K562 (cell line): Measurements from ENCODE around the gene MAPKAPK2. TPM values are rescaled to one million over a fixed set of nuclear protein-coding genes. Genes with fewer than 3 reads are reported as not detected.

Source experiments
- ATAC-seq: fragments of 200-7000 bp; cut with Tn5 transposase; 3 replicates; pipeline ENCODE4 v1.9.1; 2020; ENCODE audit warnings: moderate library complexity
- BruUV-seq: library from RNA; stranded (reverse); fragments of 400-500 nt; replicated peaks from 2 replicates; lab custom pipeline; 2021; lab: Mats Ljungman, UMichigan
- CTCF ChIA-PET: fragments of 300-600 bp; formaldehyde crosslinking; extraction: SDS; loops from one replicate; lab custom pipeline; 2021; ENCODE audit warnings: low intra/inter-chr PET ratio; lab: Yijun Ruan, JAX
- POLR2A ChIA-PET: fragments of 300-600, 350-650 bp; sonication (Branson Sonifier 250); formaldehyde crosslinking; extraction: SDS; loops from one replicate; lab custom pipeline; 2021; ENCODE audit warnings: antibody characterized with exemption, inconsistent platforms; lab: Yijun Ruan, JAX
- DNase-seq, 4 experiments: peaks; one replicate each; pipeline versions ENCODE4 v3.0.0 to v3.0.0-alpha.2; 2011 to 2018; ENCODE audit warnings: low spot score in 3 of 4, mixed read lengths in 3 of 4; ENCODE audit errors: extremely low read depth in 1 of 4
- FAIRE-seq: peaks from 2 replicates; lab custom pipeline; 2011; peaks lifted over from hg19 to GRCh38; lab: Jason Lieb, UNC
- H2AFZ ChIP-seq: 2 replicates; pipeline ENCODE4 v1.6.0; 2011; ENCODE audit warnings: low read depth, low read length, control low read depth, inconsistent platforms
- H3K27ac ChIP-seq: fragments of 200-600 bp; 3 replicates; pipeline ENCODE4 v1.8.0; 2011; ENCODE audit warnings: low read depth, mild to moderate bottlenecking, control low read depth, inconsistent platforms, low read length, moderate library complexity, mixed read lengths; ENCODE audit errors: extremely low read depth
- H3K27me3 ChIP-seq, 2 experiments: fragments of 300-600 bp in 1 of 2; 2 replicates in 1 of 2; 3 replicates in 1 of 2; pipeline versions ENCODE4 v1.6.0 to v1.8.0; 2011; ENCODE audit warnings: inconsistent platforms in 2 of 2, low read length in 2 of 2, mild to moderate bottlenecking in 1 of 2, mixed read lengths in 1 of 2, moderate library complexity in 1 of 2; ENCODE audit not compliant: control insufficient read depth in 2 of 2, insufficient read depth in 2 of 2
- H3K36me3 ChIP-seq: fragments of 300-600 bp; 3 replicates; pipeline ENCODE4 v1.8.0; 2011; ENCODE audit warnings: mild to moderate bottlenecking, low read length, inconsistent platforms; ENCODE audit not compliant: control insufficient read depth, insufficient read depth
- H3K4me1 ChIP-seq, 2 experiments: fragments of 200-600 bp in 1 of 2; replicated peaks in 1 of 2; 2 replicates in 1 of 2; 3 replicates in 1 of 2; pipeline versions ENCODE4 v1.5.1 to v1.8.0; 2011; ENCODE audit warnings: inconsistent platforms in 2 of 2, low read length in 2 of 2, mild to moderate bottlenecking in 1 of 2, mixed read lengths in 1 of 2, moderate library complexity in 1 of 2; ENCODE audit not compliant: control insufficient read depth in 2 of 2, insufficient read depth in 2 of 2
- H3K4me2 ChIP-seq: 2 replicates; pipeline ENCODE4 v1.6.1; 2011; ENCODE audit warnings: low read length, control low read depth, inconsistent platforms, mixed read lengths; ENCODE audit not compliant: insufficient read depth
- H3K4me3 ChIP-seq: fragments of 200-600 bp; sonication (generic), shearing (Covaris generic); 2 replicates; pipeline ENCODE4 v1.5.1; 2016; ENCODE audit warnings: control low read depth, inconsistent platforms
- H3K79me2 ChIP-seq: fragments of 200-600 bp; 3 replicates; pipeline ENCODE4 v1.8.0; 2011; ENCODE audit warnings: low read length, inconsistent platforms; ENCODE audit not compliant: control insufficient read depth, insufficient read depth
- H3K9ac ChIP-seq, 2 experiments: 2 replicates each; pipeline versions ENCODE4 v1.6.0 to v1.6.1; 2011; ENCODE audit warnings: low read depth in 2 of 2, low read length in 2 of 2, control low read depth in 1 of 2, inconsistent platforms in 1 of 2, mild to moderate bottlenecking in 1 of 2, mixed read lengths in 1 of 2; ENCODE audit not compliant: insufficient read depth in 1 of 2
- H3K9me1 ChIP-seq: one replicate; pipeline ENCODE4 v1.6.0; 2011; ENCODE audit warnings: inconsistent platforms, mild to moderate bottlenecking, low read length, moderate library complexity; ENCODE audit not compliant: control insufficient read depth, insufficient read depth
- H3K9me3 ChIP-seq: replicated peaks from 2 replicates; pipeline ENCODE4 v1.5.1; 2011; ENCODE audit warnings: low read depth, low read length, inconsistent platforms; ENCODE audit not compliant: control insufficient read depth, insufficient read depth
- H4K20me1 ChIP-seq: replicated peaks from 2 replicates; pipeline ENCODE4 v1.6.1; 2011; ENCODE audit warnings: low read length, inconsistent platforms, mixed read lengths; ENCODE audit not compliant: control insufficient read depth, insufficient read depth
- C11orf30 ChIP-seq: fragments of 450-650 bp; IDR thresholded peaks from 2 replicates; pipeline ENCODE4 v1.6.1; 2016; ENCODE audit warnings: low read depth, mild to moderate bottlenecking
- CREBBP ChIP-seq: IDR thresholded peaks from one replicate; pipeline ENCODE4 v1.6.1; 2012; ENCODE audit warnings: low read depth, mild to moderate bottlenecking, control low read depth, inconsistent platforms, low read length
- MTA3 ChIP-seq: fragments of 450-650 bp; formaldehyde crosslinking; IDR thresholded peaks from 2 replicates; pipeline ENCODE4 v1.6.1; 2017; ENCODE audit warnings: mild to moderate bottlenecking, borderline replicate concordance
- NR2C2 ChIP-seq, 2 experiments: fragments of 200-800 bp in 1 of 2; sonication (Bioruptor generic) in 1 of 2; sonication (generic) in 1 of 2; formaldehyde crosslinking in 1 of 2; IDR thresholded peaks; 2 replicates each; pipeline versions ENCODE4 v1.6.1 to v1.8.0; 2016 to 2022; ENCODE audit warnings: mild to moderate bottlenecking in 1 of 2, missing compliant biosample characterization in 1 of 2, missing genetic modification characterization in 1 of 2, missing genetic modification reagents in 1 of 2
- PHF8 ChIP-seq: fragments of 200-600 bp; sonication (generic); IDR thresholded peaks from 2 replicates; pipeline ENCODE4 v1.6.1; 2012; ENCODE audit warnings: mixed run types, mild to moderate bottlenecking, inconsistent platforms, low read length, moderate library complexity, borderline replicate concordance
- POLR2AphosphoS5 ChIP-seq: IDR thresholded peaks from 2 replicates; pipeline ENCODE4 v1.6.1; 2011; ENCODE audit warnings: mild to moderate bottlenecking, low read depth, low read length, moderate library complexity; ENCODE audit not compliant: control insufficient read depth, insufficient read depth
- RCOR1 ChIP-seq, 2 experiments: IDR thresholded peaks; 2 replicates each; pipeline ENCODE4 v1.6.1; 2012; ENCODE audit warnings: low read depth in 2 of 2, low read length in 2 of 2, borderline replicate concordance in 1 of 2, improper control_type of control experiment in 1 of 2
- SREBF1 ChIP-seq: fragments of 150-350 bp; IDR thresholded peaks from 2 replicates; pipeline ENCODE4 v1.6.1; 2014; ENCODE audit warnings: antibody characterized with exemption, low read depth, low read length, borderline replicate concordance
- TEAD4 ChIP-seq, 2 experiments: sonication (generic) in 1 of 2; formaldehyde crosslinking in 1 of 2; IDR thresholded peaks; 2 replicates each; pipeline versions ENCODE4 v1.6.1 to v1.8.0; 2012 to 2022; ENCODE audit warnings: borderline replicate concordance in 1 of 2, inconsistent platforms in 1 of 2, low read length in 1 of 2, mild to moderate bottlenecking in 1 of 2, missing genetic modification reagents in 1 of 2
- ZNF263 ChIP-seq: sonication (generic); formaldehyde crosslinking; IDR thresholded peaks from 2 replicates; pipeline ENCODE4 v1.8.0; 2022; ENCODE audit warnings: mild to moderate bottlenecking, missing genetic modification reagents, borderline replicate concordance
- ZNF347 ChIP-seq: fragments of 450-650 bp; formaldehyde crosslinking; IDR thresholded peaks from 2 replicates; pipeline ENCODE4 v1.4.0; 2020; ENCODE audit warnings: low read depth, mild to moderate bottlenecking, moderate library complexity
- ZNF778 ChIP-seq: fragments of 450-650 bp; formaldehyde crosslinking; IDR thresholded peaks from 2 replicates; pipeline ENCODE4 v1.4.0; 2020; ENCODE audit warnings: mild to moderate bottlenecking, moderate library complexity
- WGBS: fragments of 100-300 bp; shearing (Covaris generic); methylation state at CpG from one replicate; pipeline ENCODE4 v1.1.6; 2016; ENCODE audit warnings: low coverage, mixed read lengths; ENCODE audit not compliant: insufficient coverage; ENCODE audit errors: missing lambda C conversion rate; 5-methylcytosine and 5-hydroxymethylcytosine counted together
- in situ Hi-C: fragments of 300-500 bp; cut with MboI; formaldehyde crosslinking; loops from 4 replicates; pipeline ENCODE4 v1.15.0; 2018; ENCODE audit warnings: inconsistent platforms, mixed read lengths
- intact Hi-C: fragments of 100-400 bp; cut with micrococcal nuclease; formaldehyde crosslinking; loops from 2 replicates; pipeline ENCODE4 v1.14.2; 2022
- polyA plus RNA-seq, 8 experiments: library from polyadenylated mRNA; depleted of rRNA in 4 of 8; stranded (reverse) in 5 of 8; unstranded in 3 of 8; fragments of >200 nt; fragmentation: Nextera tagmentation in 2 of 8; fragmentation: Illumina TruSeq in 1 of 8; extraction: Ambion mirVana in 2 of 8; extraction: Trizol in 1 of 8; gene quantifications; 2 replicates each; pipeline versions ENCODE4 v1.2.1 to v1.2.3, GENCODE V29; 2011 to 2014; ENCODE audit warnings: inconsistent platforms in 1 of 8, missing spikeins in 1 of 8
- total RNA-seq, 7 experiments: library from RNA; depleted of rRNA in 6 of 7; stranded (reverse); fragments of >200 nt in 6 of 7; fragmentation: Illumina TruSeq in 2 of 7; extraction: Trizol in 2 of 7; gene quantifications; 2 replicates each; pipeline versions ENCODE4 v1.2.1 to v1.2.3, GENCODE V29; 2011 to 2021; ENCODE audit warnings: low replicate concordance in 1 of 7
- TF ChIP-seq, protein P1 (sequence below): fragments of 450-650 bp; IDR thresholded peaks from 2 replicates; pipeline ENCODE4 v1.6.1; 2016
- TF ChIP-seq, protein P2 (sequence below): fragments of 250-450 bp; sonication (Bioruptor Pico); IDR thresholded peaks from 2 replicates; pipeline ENCODE4 v1.5.0; 2020; ENCODE audit warnings: mild to moderate bottlenecking
- TF ChIP-seq, protein P3 (sequence below): sonication (generic); formaldehyde crosslinking; IDR thresholded peaks from 2 replicates; pipeline ENCODE4 v1.5.0; 2020; ENCODE audit warnings: missing genetic modification reagents

The MAPKAPK2 gene
- total and polyA plus RNA-seq, 9 of the 15 experiments (the other 6 are each of a cell fraction or from before 2014, with no cell fraction given): 0.63 to 94.2 (median 52.1) TPM

DNA sequence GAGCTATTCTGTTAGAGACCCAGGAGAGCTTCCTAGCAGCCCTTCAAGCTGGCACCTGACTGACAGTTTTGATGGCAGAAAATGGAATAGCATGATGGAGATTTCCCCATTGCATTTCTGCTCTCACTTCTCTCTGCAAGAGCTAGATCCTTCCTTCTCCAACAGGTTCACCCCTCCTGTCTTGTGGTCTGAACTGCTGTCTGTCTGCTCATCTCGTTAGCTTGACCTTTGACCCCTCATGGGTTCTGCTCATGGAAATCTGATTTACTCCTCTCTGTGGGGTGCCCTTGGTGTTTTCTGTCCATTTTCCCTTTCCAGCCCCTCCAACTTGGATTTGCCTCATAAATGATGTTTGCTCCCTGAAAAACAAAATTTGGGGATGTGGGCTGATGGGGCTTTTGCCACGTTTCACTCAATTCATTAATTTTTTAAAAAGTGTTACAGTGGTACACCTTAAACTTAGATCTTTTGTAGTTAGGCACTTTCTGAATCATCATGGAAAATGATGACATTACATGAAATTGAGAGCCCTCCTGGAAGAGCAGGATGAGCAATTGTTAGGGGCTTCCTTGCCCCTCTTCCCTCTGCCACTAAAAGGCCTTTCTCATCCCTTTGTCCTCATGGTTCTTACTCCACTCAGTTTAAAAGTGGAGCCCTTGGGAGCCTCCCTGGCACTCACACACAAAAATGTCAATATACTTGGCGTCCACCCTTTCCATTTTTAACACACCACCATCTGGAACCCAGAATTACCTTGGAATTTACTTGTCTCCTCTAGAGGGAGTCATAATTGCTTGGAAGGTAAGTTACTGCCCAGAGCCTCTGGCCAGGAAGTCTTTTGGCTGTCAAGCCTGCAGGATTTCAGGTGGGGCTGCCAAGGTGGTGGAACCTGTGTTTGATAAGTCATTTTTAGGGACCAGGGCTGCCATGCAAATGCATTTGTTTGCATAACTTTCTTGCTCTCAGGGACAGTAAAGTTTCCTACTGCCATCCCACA lies 54.0 kb downstream of the MAPKAPK2 start:
- POLR2A ChIA-PET: interaction anchor here (0.6 to 1.6 kb wide), 5 partner anchors 10 to 106 kb away, joined by 3 to 6 read pairs (median 3); no protein-coding TSS in a partner anchor
- Histone ChIP-seq H3K27me3 (peaks cover 21 to 23% of the 10 kb centered on the region in 2 experiments), H3K4me3 (no peak overlapping the region), H3K9ac (no peak overlapping the region), H3K27ac (no peak overlapping the region), H3K4me2 (no peak overlapping the region), H3K9me1 (peaks cover 13% of the 10 kb centered on the region), H3K79me2 (no peaks in the 10 kb centered on the region), H2AFZ (no peak overlapping the region), H4K20me1 (peaks cover 36% of the 10 kb centered on the region), H3K36me3 (peaks cover 10% of the 10 kb centered on the region; the same call in 2 of the 3 replicates), H3K9me3 (no peaks in the 10 kb centered on the region), H3K4me1 (peaks cover 10 to 17% of the 10 kb centered on the region in 2 experiments)
- FAIRE-seq (peak; percentile 32), ATAC-seq (peak; percentile 74), DNase-seq (peak in 3 of 4 experiments; percentile 47 to 60 (median 59))
- intact Hi-C loops (loop anchor here (1.0 to 10.0 kb wide), 4 partner anchors 70 to 759 kb away; partner anchors contain the start of gene CR1), in situ Hi-C loops (loop anchor here (5.0 kb wide), 3 partner anchors 64 to 244 kb away; no protein-coding TSS in a partner anchor)
- no TSS peak for BruUV-seq
- WGBS: 29% methylated on average over 3 of the region's 3 CpGs
- CTCF ChIA-PET: interaction anchor here (0.7 to 2.2 kb wide), 6 partner anchors 25 to 243 kb away, joined by 3 to 12 read pairs (median 5); no protein-coding TSS in a partner anchor
- TF ChIP-seq ZNF778 (CRISPR knock-in tag) (no peak), RCOR1 (IDR thresholded peaks at IDR 0.05; ENCODE audit: borderline replicate concordance in 1 of 2, low read depth in 2 of 2, low read length in 2 of 2) (peak in 1 of 2 experiments; percentile 51; a peak in 1 of 4 replicates), ZNF347 (CRISPR knock-in tag) (no peak), MTA3 (0 out of 2 replicates have a peak, but pooled peaks have one; percentile 48), TEAD4 (IDR thresholded peaks at IDR 0.05; ENCODE audit: low read length) (peak; percentile 70), TEAD4 (CRISPR knock-in tag; IDR thresholded peaks at IDR 0.05; ENCODE audit: borderline replicate concordance) (no peak), CREBBP (no peak), PHF8 (no peak), NR2C2 (CRISPR knock-in tag; IDR thresholded peaks at IDR 0.05) (peak; percentile 90), NR2C2 (tag; IDR thresholded peaks at IDR 0.05) (peak; percentile 91), ZNF263 (CRISPR knock-in tag) (0 out of 2 replicates have a peak, but pooled peaks have one; percentile 7), C11orf30 (peak; percentile 14; the same call in 1 of the 2 replicates), SREBF1 (no peak), POLR2AphosphoS5 (no peak)
- TF ChIP-seq, protein P1, sequence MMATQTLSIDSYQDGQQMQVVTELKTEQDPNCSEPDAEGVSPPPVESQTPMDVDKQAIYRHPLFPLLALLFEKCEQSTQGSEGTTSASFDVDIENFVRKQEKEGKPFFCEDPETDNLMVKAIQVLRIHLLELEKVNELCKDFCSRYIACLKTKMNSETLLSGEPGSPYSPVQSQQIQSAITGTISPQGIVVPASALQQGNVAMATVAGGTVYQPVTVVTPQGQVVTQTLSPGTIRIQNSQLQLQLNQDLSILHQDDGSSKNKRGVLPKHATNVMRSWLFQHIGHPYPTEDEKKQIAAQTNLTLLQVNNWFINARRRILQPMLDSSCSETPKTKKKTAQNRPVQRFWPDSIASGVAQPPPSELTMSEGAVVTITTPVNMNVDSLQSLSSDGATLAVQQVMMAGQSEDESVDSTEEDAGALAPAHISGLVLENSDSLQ: 0 out of 2 replicates have a peak, but pooled peaks have one; percentile 7
- TF ChIP-seq, protein P2, sequence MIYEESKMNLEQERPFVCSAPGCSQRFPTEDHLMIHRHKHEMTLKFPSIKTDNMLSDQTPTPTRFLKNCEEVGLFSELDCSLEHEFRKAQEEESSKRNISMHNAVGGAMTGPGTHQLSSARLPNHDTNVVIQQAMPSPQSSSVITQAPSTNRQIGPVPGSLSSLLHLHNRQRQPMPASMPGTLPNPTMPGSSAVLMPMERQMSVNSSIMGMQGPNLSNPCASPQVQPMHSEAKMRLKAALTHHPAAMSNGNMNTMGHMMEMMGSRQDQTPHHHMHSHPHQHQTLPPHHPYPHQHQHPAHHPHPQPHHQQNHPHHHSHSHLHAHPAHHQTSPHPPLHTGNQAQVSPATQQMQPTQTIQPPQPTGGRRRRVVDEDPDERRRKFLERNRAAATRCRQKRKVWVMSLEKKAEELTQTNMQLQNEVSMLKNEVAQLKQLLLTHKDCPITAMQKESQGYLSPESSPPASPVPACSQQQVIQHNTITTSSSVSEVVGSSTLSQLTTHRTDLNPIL (CRISPR knock-in tag): no peak
- TF ChIP-seq, protein P3, sequence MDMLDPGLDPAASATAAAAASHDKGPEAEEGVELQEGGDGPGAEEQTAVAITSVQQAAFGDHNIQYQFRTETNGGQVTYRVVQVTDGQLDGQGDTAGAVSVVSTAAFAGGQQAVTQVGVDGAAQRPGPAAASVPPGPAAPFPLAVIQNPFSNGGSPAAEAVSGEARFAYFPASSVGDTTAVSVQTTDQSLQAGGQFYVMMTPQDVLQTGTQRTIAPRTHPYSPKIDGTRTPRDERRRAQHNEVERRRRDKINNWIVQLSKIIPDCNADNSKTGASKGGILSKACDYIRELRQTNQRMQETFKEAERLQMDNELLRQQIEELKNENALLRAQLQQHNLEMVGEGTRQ (CRISPR knock-in tag): 0 out of 2 replicates have a peak, but pooled peaks have one; percentile 0
